ENCODE data around the gene ZNF12.
"Not testable (repeated sequence)": the region's sequence is repeated elsewhere in the genome, so short reads cannot be mapped to it uniquely, and the experiment has no call there.

Gene ZNF12

GRCh38 chr7:6706666-6707407 lies at the start of gene ZNF12:
Gene ZNF12 (minus strand): TSS chr7:6706947. CDS start chr7:6705173, 1,774 bp downstream.
- Mint-ChIP-seq H3K4me1 (peaks cover 37% of the 10 kb centered on the region), H3K4me3 (peak within 1 kb of the TSS; percentile 76), H3K36me3 (peaks cover 39% of the 10 kb centered on the region), H3K27me3 (peaks cover 4% of the 10 kb centered on the region), H3K27ac (peak within 1 kb of the TSS; percentile 89), H3K9me3 (peaks cover 33% of the 10 kb centered on the region)
- peak; percentile 97 for DNase-seq
- CTCF ChIA-PET, result no interaction called here

- CTCF ChIA-PET, H3K36me3 Mint-ChIP-seq, H3K4me1 Mint-ChIP-seq, H3K27ac Mint-ChIP-seq, H3K9me3 Mint-ChIP-seq, H3K27me3 Mint-ChIP-seq, DNase-seq, H3K4me3 Mint-ChIP-seq: not testable (repeated sequence)
These were observed 47.2 kb upstream of the ZNF12 start, which contains the start of gene RSPH10B2 for GRCh38 chr7:6753964-6754363. Gene RSPH10B2 (plus strand): TSS chr7:6754103. CDS start chr7:6757678, 3,575 bp downstream.

GRCh38 chr7:6750173-6750572 lies 43.4 kb upstream of the ZNF12 start:
- CTCF ChIA-PET, result not testable (repeated sequence)

GRCh38 chr7:6749335-6749734 lies 42.6 kb upstream of the ZNF12 start:
- H3K27me3 Mint-ChIP-seq, CTCF ChIA-PET, H3K4me3 Mint-ChIP-seq, H3K4me1 Mint-ChIP-seq, H3K36me3 Mint-ChIP-seq, DNase-seq, H3K27ac Mint-ChIP-seq, H3K9me3 Mint-ChIP-seq: not testable (repeated sequence)

More at GRCh38 chr7:6750173-6750572, 43.4 kb upstream of the ZNF12 start:
- H3K4me1 Mint-ChIP-seq, H3K9me3 Mint-ChIP-seq, H3K27ac Mint-ChIP-seq, H3K36me3 Mint-ChIP-seq, H3K4me3 Mint-ChIP-seq, H3K27me3 Mint-ChIP-seq, DNase-seq: not testable (repeated sequence)

GRCh38 chr7:6744410-6745100 lies 37.8 kb upstream of the ZNF12 start:
- peaks cover 20% of the 10 kb centered on the region for H3K36me3 Mint-ChIP-seq
- H3K4me1 Mint-ChIP-seq, H3K27ac Mint-ChIP-seq, H3K9me3 Mint-ChIP-seq, CTCF ChIA-PET, H3K4me3 Mint-ChIP-seq, H3K27me3 Mint-ChIP-seq, DNase-seq: not testable (repeated sequence)

GRCh38 chr7:6738415-6738814 lies 31.7 kb upstream of the ZNF12 start:
- DNase-seq, H3K9me3 Mint-ChIP-seq, H3K4me1 Mint-ChIP-seq, H3K4me3 Mint-ChIP-seq, H3K27me3 Mint-ChIP-seq, H3K27ac Mint-ChIP-seq, CTCF ChIA-PET: not testable (repeated sequence)
- H3K36me3 Mint-ChIP-seq, result peaks cover 54% of the 10 kb centered on the region

- H3K9me3 Mint-ChIP-seq, result peaks cover 3% of the 10 kb centered on the region
- peaks cover 37% of the 10 kb centered on the region for H3K4me1 Mint-ChIP-seq
- no peak for DNase-seq
- CTCF ChIA-PET, result no interaction called here
- H3K27me3 Mint-ChIP-seq, result peaks cover 12% of the 10 kb centered on the region
- peak overlapping the region; percentile 88 for H3K27ac Mint-ChIP-seq
- peak overlapping the region; percentile 97 for H3K4me3 Mint-ChIP-seq
- H3K36me3 Mint-ChIP-seq, result peaks cover 38% of the 10 kb centered on the region
These were observed 23.5 kb upstream of the ZNF12 start for GRCh38 chr7:6730343-6730633.

GRCh38 chr7:6729492-6730342 lies 23.0 kb upstream of the ZNF12 start:
- peaks cover 34% of the 10 kb centered on the region for H3K36me3 Mint-ChIP-seq
- peak overlapping the region; percentile 97 for H3K4me3 Mint-ChIP-seq
- CTCF ChIA-PET, result interaction anchor here (1.0 kb wide), 1 partner anchor 140 kb away, joined by 3 read pairs; the partner anchor contains the start of gene INTS15
- peaks cover 12% of the 10 kb centered on the region for H3K27me3 Mint-ChIP-seq
- H3K9me3 Mint-ChIP-seq, result peaks cover 3% of the 10 kb centered on the region
- DNase-seq, result peak; percentile 89
- peaks cover 39% of the 10 kb centered on the region for H3K4me1 Mint-ChIP-seq
- peak overlapping the region; percentile 88 for H3K27ac Mint-ChIP-seq

GRCh38 chr7:6728893-6729491 lies 22.2 kb upstream of the ZNF12 start:
- CTCF ChIA-PET, result interaction anchor here (1.0 kb wide), 1 partner anchor 139 kb away, joined by 3 read pairs; the partner anchor contains the start of gene INTS15
- H3K27me3 Mint-ChIP-seq, result peaks cover 13% of the 10 kb centered on the region

GRCh38 chr7:6727663-6728062 lies 20.9 kb upstream of the ZNF12 start:
- Mint-ChIP-seq H3K27ac (no peak overlapping the region), H3K27me3 (peaks cover 24% of the 10 kb centered on the region), H3K9me3 (peaks cover 3% of the 10 kb centered on the region), H3K4me3 (no peak overlapping the region), H3K36me3 (peaks cover 15% of the 10 kb centered on the region), H3K4me1 (peaks cover 34% of the 10 kb centered on the region)
- DNase-seq, result no peak
- CTCF ChIA-PET, result no interaction called here

More at GRCh38 chr7:6728893-6729491, 22.2 kb upstream of the ZNF12 start:
- Mint-ChIP-seq H3K36me3 (peaks cover 27% of the 10 kb centered on the region), H3K4me3 (peak overlapping the region; percentile 97), H3K27ac (peak overlapping the region; percentile 88), H3K4me1 (peaks cover 39% of the 10 kb centered on the region)
- not testable (repeated sequence) for DNase-seq, H3K9me3 Mint-ChIP-seq

- CTCF ChIA-PET, DNase-seq: not testable (repeated sequence)
These were observed 19.6 kb upstream of the ZNF12 start for GRCh38 chr7:6726341-6726740.

GRCh38 chr7:6725003-6725402 lies 18.3 kb upstream of the ZNF12 start:
- peaks cover 3% of the 10 kb centered on the region for H3K9me3 Mint-ChIP-seq
- no peak for DNase-seq
- CTCF ChIA-PET, result no interaction called here
- no peak overlapping the region for H3K4me3 Mint-ChIP-seq
- H3K27me3 Mint-ChIP-seq, result peaks cover 50% of the 10 kb centered on the region
- H3K4me1 Mint-ChIP-seq, result peaks cover 15% of the 10 kb centered on the region
- peaks cover 5% of the 10 kb centered on the region for H3K36me3 Mint-ChIP-seq
- no peak overlapping the region for H3K27ac Mint-ChIP-seq

More at GRCh38 chr7:6726341-6726740, 19.6 kb upstream of the ZNF12 start:
- not testable (repeated sequence) for H3K4me3 Mint-ChIP-seq, H3K27ac Mint-ChIP-seq, H3K9me3 Mint-ChIP-seq, H3K36me3 Mint-ChIP-seq
- peaks cover 37% of the 10 kb centered on the region for H3K27me3 Mint-ChIP-seq
- peaks cover 27% of the 10 kb centered on the region for H3K4me1 Mint-ChIP-seq

GRCh38 chr7:6724351-6724750 lies 17.6 kb upstream of the ZNF12 start:
- H3K4me3 Mint-ChIP-seq, H3K27ac Mint-ChIP-seq, H3K9me3 Mint-ChIP-seq: not testable (repeated sequence)

GRCh38 chr7:6718124-6718523 lies 11.4 kb upstream of the ZNF12 start:
- Mint-ChIP-seq H3K4me1 (peaks cover 3% of the 10 kb centered on the region), H3K4me3 (no peak overlapping the region), H3K27ac (no peak overlapping the region), H3K9me3 (no peaks in the 10 kb centered on the region), H3K36me3 (no peaks in the 10 kb centered on the region), H3K27me3 (peaks cover 69% of the 10 kb centered on the region)
- DNase-seq, result no peak
- CTCF ChIA-PET, result no interaction called here

More at GRCh38 chr7:6724351-6724750, 17.6 kb upstream of the ZNF12 start:
- DNase-seq, CTCF ChIA-PET, H3K36me3 Mint-ChIP-seq: not testable (repeated sequence)
- H3K27me3 Mint-ChIP-seq, result peaks cover 53% of the 10 kb centered on the region
- H3K4me1 Mint-ChIP-seq, result peaks cover 12% of the 10 kb centered on the region

Measured in activated naive CD4-positive, alpha-beta T cell treated with anti-CD3 and anti-CD28 coated beads, Interleukin-2, amount 10 ng/mL, durations not matched to agents 7 days and 5 days (primary cell).